ENCODE data around the gene PARP15. TPM values are rescaled to one million over a fixed set of nuclear protein-coding genes. Genes with fewer than 3 reads are reported as not detected.
"Not testable (repeated sequence)": the region's sequence is repeated elsewhere in the genome, so short reads cannot be mapped to it uniquely, and the experiment has no call there.

Gene PARP15
- total RNA-seq, 1 donor from 2014 or later = 0.55 TPM

DNA sequence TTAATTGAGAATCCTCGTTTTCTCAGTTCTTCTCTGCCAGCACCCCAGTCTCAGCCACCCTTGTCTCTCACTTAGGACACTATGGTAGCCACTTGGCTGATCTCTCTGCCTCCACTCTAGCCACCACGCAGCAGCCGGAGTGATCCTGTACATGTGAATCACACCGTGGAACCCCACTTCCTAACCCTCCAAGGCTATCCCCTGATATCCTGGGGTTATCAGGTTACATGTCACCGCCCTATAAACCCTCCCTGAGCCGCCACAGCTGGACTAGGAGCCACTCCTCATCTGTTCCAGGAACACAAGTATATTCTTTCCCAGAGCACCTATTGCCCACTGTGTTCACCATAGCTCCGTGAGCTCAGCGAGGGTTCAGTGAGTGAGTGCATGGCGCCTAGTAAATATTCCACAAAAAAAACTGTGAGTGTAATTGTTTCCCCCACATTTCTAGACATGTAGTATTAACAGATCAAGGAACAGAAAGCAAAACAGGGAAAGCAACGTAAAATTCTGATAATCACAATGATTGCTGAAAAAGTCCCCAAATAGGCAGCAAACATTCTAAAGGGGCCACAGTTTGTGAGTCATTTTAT is 102.5 kb downstream of the PARP15 start:
- DNase-seq (ENCODE audit: low spot score, unreplicated experiment) = no peak
- peaks cover under 1% of the 10 kb centered on the region for H3K36me3 Mint-ChIP-seq (ENCODE audit: insufficient read depth)
- H3K4me1 Mint-ChIP-seq (ENCODE audit: low read depth) = peaks cover 16% of the 10 kb centered on the region
- H3K4me3 Mint-ChIP-seq (ENCODE audit: low read depth) = peak overlapping the region; percentile 89
- H3K27me3 Mint-ChIP-seq = peaks cover 7% of the 10 kb centered on the region
- peak overlapping the region; percentile 90 for H3K27ac Mint-ChIP-seq
- H3K9me3 Mint-ChIP-seq (ENCODE audit: low read depth) = no peaks in the 10 kb centered on the region
- TF ChIP-seq, protein P1, sequence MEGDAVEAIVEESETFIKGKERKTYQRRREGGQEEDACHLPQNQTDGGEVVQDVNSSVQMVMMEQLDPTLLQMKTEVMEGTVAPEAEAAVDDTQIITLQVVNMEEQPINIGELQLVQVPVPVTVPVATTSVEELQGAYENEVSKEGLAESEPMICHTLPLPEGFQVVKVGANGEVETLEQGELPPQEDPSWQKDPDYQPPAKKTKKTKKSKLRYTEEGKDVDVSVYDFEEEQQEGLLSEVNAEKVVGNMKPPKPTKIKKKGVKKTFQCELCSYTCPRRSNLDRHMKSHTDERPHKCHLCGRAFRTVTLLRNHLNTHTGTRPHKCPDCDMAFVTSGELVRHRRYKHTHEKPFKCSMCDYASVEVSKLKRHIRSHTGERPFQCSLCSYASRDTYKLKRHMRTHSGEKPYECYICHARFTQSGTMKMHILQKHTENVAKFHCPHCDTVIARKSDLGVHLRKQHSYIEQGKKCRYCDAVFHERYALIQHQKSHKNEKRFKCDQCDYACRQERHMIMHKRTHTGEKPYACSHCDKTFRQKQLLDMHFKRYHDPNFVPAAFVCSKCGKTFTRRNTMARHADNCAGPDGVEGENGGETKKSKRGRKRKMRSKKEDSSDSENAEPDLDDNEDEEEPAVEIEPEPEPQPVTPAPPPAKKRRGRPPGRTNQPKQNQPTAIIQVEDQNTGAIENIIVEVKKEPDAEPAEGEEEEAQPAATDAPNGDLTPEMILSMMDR (IDR thresholded peaks at IDR 0.05; ENCODE audit: unreplicated experiment) = no peak

DNA sequence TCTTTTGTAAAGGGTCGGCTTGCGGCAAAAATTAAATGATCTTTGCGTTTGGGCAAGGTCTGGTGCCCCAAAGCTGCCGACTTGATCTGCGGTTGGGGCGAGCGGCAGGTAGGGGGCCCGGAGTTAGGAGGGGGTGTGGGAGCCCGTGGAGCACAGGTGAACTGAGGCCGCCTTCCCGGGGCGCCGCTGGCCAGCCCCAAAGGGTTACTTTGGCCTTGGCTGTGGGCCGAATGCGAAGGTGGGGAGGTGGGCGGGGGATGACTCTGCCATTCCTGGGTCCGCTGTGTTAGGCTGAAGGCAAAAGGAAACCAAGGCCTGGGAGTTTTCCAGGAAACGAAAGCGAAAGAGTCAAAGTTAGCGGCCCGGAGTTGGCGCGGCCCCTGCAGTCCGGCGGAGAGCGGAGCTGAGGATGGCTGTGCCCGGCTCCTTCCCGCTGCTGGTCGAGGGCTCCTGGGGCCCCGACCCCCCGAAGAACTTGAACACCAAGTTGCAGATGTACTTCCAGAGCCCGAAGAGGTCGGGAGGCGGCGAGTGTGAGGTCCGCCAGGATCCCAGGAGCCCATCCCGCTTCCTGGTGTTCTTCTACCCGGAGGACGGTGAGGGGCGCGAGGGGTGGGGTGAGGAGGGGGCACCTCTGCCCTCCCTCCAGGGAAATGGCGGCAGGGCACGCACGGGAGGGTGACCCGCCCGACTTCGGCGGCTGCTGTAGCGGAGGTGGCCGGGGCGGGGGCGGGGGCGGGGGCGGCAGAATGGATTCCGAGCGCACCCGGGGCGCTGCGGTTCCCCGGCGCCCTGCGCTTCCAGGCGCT is 103.2 kb downstream of the PARP15 start, which contains the start of gene PARP14:
Gene PARP14 (plus strand): TSS at position 365 of the 809 bp plus-strand sequence. CDS start 45 bp downstream, at position 410.
- peak; percentile 27 for DNase-seq (ENCODE audit: low spot score, unreplicated experiment)
- Mint-ChIP-seq H3K4me1 (ENCODE audit: low read depth) (peaks cover 16% of the 10 kb centered on the region), H3K4me3 (ENCODE audit: low read depth) (peak within 1 kb of the TSS; percentile 89), H3K27ac (peak within 1 kb of the TSS; percentile 90), H3K36me3 (ENCODE audit: insufficient read depth) (peaks cover 3% of the 10 kb centered on the region), H3K9me3 (ENCODE audit: low read depth) (no peaks in the 10 kb centered on the region), H3K27me3 (peaks cover 7% of the 10 kb centered on the region)
- TF ChIP-seq, protein P1 (IDR thresholded peaks at IDR 0.05; ENCODE audit: unreplicated experiment) = peak; percentile 42

DNA sequence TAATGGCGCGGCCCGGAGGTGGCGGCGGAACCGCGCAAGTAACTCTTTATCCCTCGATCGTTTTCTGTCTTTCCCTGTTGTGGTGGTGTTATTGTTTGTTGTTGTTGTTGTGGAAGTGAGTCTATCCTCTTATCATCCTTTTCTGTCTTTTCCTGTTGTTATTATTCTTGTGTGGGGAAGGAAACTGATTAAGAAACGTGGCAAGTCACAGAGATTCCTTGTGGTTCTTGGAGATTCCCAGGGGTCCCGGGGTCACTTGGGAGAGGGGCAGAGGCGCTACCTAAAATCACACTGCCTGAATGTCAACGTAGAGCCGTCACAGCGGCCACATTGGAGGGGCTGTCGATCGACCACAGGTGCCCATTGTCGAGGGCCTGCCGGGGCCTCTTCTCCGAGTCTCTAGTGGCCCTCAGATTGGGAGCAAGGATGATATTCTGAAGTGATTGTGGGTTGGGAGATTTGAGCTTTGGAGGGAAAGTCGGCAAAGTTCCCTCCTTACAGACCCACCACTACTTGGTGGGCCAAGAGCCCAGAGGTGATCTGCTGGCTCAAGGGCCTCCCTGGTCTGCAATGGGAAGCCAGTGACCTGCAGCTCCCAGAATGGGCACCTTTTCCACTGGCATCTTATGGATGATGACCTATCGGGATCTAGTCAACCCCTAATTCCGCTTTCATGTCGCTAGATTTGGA is 104.0 kb downstream of the PARP15 start:
- Mint-ChIP-seq H3K4me1 (ENCODE audit: low read depth) (peaks cover 16% of the 10 kb centered on the region), H3K36me3 (ENCODE audit: insufficient read depth) (peaks cover 3% of the 10 kb centered on the region), H3K27ac (peak overlapping the region; percentile 89), H3K4me3 (ENCODE audit: low read depth) (peak overlapping the region; percentile 89), H3K27me3 (peaks cover 7% of the 10 kb centered on the region), H3K9me3 (ENCODE audit: low read depth) (no peaks in the 10 kb centered on the region)
- no peak for DNase-seq (ENCODE audit: low spot score, unreplicated experiment)
- TF ChIP-seq, protein P1 (IDR thresholded peaks at IDR 0.05; ENCODE audit: unreplicated experiment) = no peak

DNA sequence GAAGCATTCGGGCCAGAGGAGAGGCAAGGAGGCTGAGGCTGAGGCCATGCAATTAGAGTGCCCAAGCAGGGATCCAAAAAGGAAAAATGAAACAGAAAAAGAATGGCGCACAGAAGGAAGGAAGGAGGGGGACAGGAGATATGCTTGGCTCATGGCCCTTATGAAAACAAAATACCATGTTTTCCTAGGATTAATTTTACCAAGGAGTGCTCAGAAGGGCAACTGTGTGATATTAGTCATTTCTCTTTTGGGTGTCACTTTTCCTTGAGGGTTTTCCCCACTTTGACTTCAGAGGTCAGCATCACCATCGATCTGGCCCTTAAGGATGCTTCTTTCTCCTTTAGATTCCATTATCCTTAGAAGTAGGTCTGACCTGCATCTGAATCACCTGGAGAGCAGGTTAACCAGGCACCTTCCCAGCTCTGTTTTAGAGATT is 104.5 kb downstream of the PARP15 start:
- Mint-ChIP-seq H3K27me3 (peaks cover 7% of the 10 kb centered on the region), H3K36me3 (ENCODE audit: insufficient read depth) (peaks cover 3% of the 10 kb centered on the region), H3K4me3 (ENCODE audit: low read depth) (peak overlapping the region; percentile 89), H3K27ac (no peak overlapping the region), H3K9me3 (ENCODE audit: low read depth) (no peaks in the 10 kb centered on the region), H3K4me1 (ENCODE audit: low read depth) (peaks cover 16% of the 10 kb centered on the region)
- no peak for DNase-seq (ENCODE audit: low spot score, unreplicated experiment)
- TF ChIP-seq, protein P1 (IDR thresholded peaks at IDR 0.05; ENCODE audit: unreplicated experiment) = no peak

DNA sequence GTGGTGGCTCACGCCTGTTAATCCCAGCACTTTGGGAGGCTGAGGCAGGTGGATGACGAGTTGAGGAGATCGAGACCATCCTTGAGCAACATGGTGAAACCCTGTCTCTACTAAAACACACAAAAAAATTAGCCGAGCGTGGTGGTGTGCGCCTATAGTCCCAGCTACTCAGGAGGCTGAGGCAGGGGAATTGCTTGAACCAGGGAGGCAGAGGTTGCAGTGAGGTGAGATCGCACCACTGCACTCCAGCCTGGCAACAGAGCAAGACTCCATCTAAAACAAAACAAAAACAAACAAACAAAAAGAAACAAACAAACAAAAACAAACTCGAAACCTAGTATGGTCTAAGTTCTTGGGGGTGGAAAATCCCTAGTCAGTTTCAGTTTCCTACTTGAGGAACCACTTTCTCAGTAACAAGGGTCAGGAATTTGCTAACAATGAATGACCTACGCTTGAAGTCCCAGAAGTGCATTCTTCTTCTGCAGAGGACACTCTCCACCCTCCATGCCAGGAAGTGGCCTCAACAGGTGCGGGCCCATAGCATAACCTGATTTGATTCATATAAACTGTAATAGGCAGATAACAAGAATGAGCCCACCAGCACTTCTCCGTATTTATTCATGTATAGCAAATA is 105.4 kb downstream of the PARP15 start:
- H3K4me1 Mint-ChIP-seq (ENCODE audit: low read depth) = peaks cover 16% of the 10 kb centered on the region
- not testable (repeated sequence) for H3K27ac Mint-ChIP-seq; H3K9me3 Mint-ChIP-seq (ENCODE audit: low read depth); H3K27me3 Mint-ChIP-seq; DNase-seq (ENCODE audit: low spot score, unreplicated experiment); H3K36me3 Mint-ChIP-seq (ENCODE audit: insufficient read depth)
- H3K4me3 Mint-ChIP-seq (ENCODE audit: low read depth) = peak overlapping the region; percentile 15

Measured in progenitor cell of endocrine pancreas (in vitro differentiated cells).